Memory B cell (primary cell): ENCODE measurements around the gene HNRNPC.
A peak's percentile ranks its signal among the peaks of the same experiment; 100 is the strongest.
"Not testable (repeated sequence)": the region's sequence is repeated elsewhere in the genome, so short reads cannot be mapped to it uniquely, and the experiment has no call there.

Experiments used
- ATAC-seq: fragments of 150-1000 bp; cut with Tn5 transposase; 2 replicates; pipeline ENCODE4 v1.10.0; 2021; ENCODE audit warnings: low read depth, mild to moderate bottlenecking, moderate library complexity
- DNase-seq, 2 donors: peaks; one replicate each; pipeline ENCODE4 v3.0.0; 2022; ENCODE audit warnings: low spot score in 2 of 2
- H3K27ac Mint-ChIP-seq: one replicate; pipeline ENCODE4 v1.8.0; 2022; ENCODE audit warnings: mild to moderate bottlenecking, moderate library complexity, mixed read lengths
- H3K27me3 Mint-ChIP-seq: one replicate; pipeline ENCODE4 v1.8.0; 2022; ENCODE audit warnings: mixed read lengths
- H3K36me3 Mint-ChIP-seq: one replicate; pipeline ENCODE4 v1.8.0; 2022; ENCODE audit warnings: mild to moderate bottlenecking, mixed read lengths
- H3K4me1 Mint-ChIP-seq: one replicate; pipeline ENCODE4 v1.8.0; 2022; ENCODE audit warnings: mixed read lengths
- H3K4me3 Mint-ChIP-seq: one replicate; pipeline ENCODE4 v1.8.0; 2022; ENCODE audit warnings: mild to moderate bottlenecking, moderate library complexity, mixed read lengths
- H3K9me3 Mint-ChIP-seq: one replicate; pipeline ENCODE4 v1.8.0; 2022; ENCODE audit warnings: mixed read lengths

The HNRNPC gene

GRCh38 chr14:21298358-21298757 lies 29.1 kb upstream of the HNRNPC start:
- ATAC-seq = no peak
- no peak for DNase-seq
- peaks cover 14% of the 10 kb centered on the region for H3K4me1 Mint-ChIP-seq
- H3K36me3 Mint-ChIP-seq = peaks cover 2% of the 10 kb centered on the region
- H3K4me3 Mint-ChIP-seq = no peak overlapping the region
- peaks cover 2% of the 10 kb centered on the region for H3K27me3 Mint-ChIP-seq
- H3K9me3 Mint-ChIP-seq = no peaks in the 10 kb centered on the region
- no peak overlapping the region for H3K27ac Mint-ChIP-seq

- not testable (repeated sequence) for H3K36me3 Mint-ChIP-seq, H3K27me3 Mint-ChIP-seq, H3K4me1 Mint-ChIP-seq, ATAC-seq, H3K27ac Mint-ChIP-seq, H3K4me3 Mint-ChIP-seq, DNase-seq, H3K9me3 Mint-ChIP-seq
These were observed 24.8 kb upstream of the HNRNPC start for GRCh38 chr14:21294026-21294425.

DNA sequence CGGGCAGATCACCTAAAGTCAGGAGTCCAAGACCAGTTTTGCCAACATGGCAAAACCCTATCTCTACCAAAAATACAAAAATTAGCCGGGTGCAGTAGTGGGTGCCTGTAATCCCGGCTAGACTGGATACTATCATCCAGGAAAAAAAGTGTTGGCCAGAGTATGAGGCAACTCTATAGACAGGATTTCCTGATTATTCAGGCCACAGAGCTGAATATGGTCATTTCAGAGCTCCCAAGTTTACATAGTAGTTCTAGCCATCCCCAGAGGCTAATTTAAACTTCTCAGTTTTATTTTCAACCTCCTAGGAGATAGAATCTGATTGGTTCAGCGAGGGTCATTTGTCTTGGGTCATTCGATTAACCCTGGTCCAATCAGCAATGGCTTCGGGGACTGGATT lies 17.9 kb upstream of the HNRNPC start:
- Mint-ChIP-seq H3K36me3 (no peaks in the 10 kb centered on the region), H3K27ac (no peak overlapping the region), H3K27me3 (peaks cover 3% of the 10 kb centered on the region), H3K4me3 (no peak overlapping the region), H3K4me1 (peaks cover 11% of the 10 kb centered on the region), H3K9me3 (no peaks in the 10 kb centered on the region)
- ATAC-seq (no peak), DNase-seq (no peak)

GRCh38 chr14:21286516-21286915 lies 17.3 kb upstream of the HNRNPC start:
- not testable (repeated sequence) for DNase-seq, H3K9me3 Mint-ChIP-seq, H3K36me3 Mint-ChIP-seq, ATAC-seq, H3K27me3 Mint-ChIP-seq, H3K4me3 Mint-ChIP-seq, H3K27ac Mint-ChIP-seq
- H3K4me1 Mint-ChIP-seq = peaks cover 11% of the 10 kb centered on the region

GRCh38 chr14:21281917-21282316 lies 12.7 kb upstream of the HNRNPC start:
- H3K9me3 Mint-ChIP-seq, DNase-seq, H3K36me3 Mint-ChIP-seq, H3K4me3 Mint-ChIP-seq, ATAC-seq, H3K4me1 Mint-ChIP-seq, H3K27ac Mint-ChIP-seq, H3K27me3 Mint-ChIP-seq: not testable (repeated sequence)

DNA sequence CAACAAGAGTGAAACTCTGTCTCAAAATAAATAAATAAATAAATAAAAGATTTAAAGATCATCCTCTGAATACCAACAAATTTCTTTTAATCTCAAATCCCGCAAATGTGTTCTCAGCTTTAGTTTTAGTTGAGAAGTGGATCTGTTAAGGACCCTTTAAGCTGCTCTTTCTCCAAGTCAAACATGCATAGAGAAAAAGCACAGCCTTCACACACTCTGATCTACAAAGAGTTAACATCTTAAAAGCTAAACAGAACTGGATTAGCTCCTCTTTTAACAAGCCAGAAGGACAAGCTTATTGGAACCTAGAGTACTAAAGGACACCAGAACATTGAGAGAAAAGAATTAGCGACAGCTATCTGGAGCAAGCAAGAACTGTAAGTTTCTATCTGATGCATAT lies 10.5 kb upstream of the HNRNPC start, which contains the start of gene RPGRIP1:
TSS of gene RPGRIP1 (plus strand) at position 301 of the 400 bp plus-strand sequence. CDS start 7,894 bp downstream, outside the sequence.
- DNase-seq (no peak), ATAC-seq (no peak)
- no peak within 1 kb of the TSS for H3K27ac Mint-ChIP-seq
- H3K36me3 Mint-ChIP-seq = no peaks in the 10 kb centered on the region
- H3K4me1 Mint-ChIP-seq = no peaks in the 10 kb centered on the region
- H3K9me3 Mint-ChIP-seq = no peaks in the 10 kb centered on the region
- no peaks in the 10 kb centered on the region for H3K27me3 Mint-ChIP-seq
- no peak within 1 kb of the TSS for H3K4me3 Mint-ChIP-seq

DNA sequence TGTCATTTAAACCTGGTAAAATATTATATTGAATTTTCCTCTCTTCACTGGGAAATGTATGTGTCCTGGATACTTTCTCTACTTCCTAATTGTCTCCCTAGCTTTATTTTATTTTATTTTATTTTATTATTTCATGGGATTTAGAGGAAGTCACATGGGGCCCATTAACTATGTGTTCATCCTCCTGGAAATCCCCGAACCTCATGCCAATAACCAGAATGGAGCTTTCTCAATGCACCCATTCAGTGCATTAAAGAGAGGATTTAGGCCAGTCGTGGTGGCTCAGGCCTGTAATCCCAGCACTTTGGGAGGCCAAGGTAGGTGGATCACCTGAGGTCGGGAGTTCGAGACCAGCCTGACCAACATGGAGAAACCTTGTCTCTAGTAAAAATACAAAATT lies 9.4 kb upstream of the HNRNPC start:
- ATAC-seq (no peak), DNase-seq (no peak)
- Mint-ChIP-seq H3K36me3 (no peaks in the 10 kb centered on the region), H3K4me1 (no peaks in the 10 kb centered on the region), H3K4me3 (no peak overlapping the region), H3K27me3 (no peaks in the 10 kb centered on the region), H3K27ac (no peak overlapping the region), H3K9me3 (no peaks in the 10 kb centered on the region)

GRCh38 chr14:21275261-21275858 lies 6.1 kb upstream of the HNRNPC start:
- DNase-seq (no peak), ATAC-seq (no peak)
- no peaks in the 10 kb centered on the region for H3K36me3 Mint-ChIP-seq
- H3K4me1 Mint-ChIP-seq = no peaks in the 10 kb centered on the region
- no peaks in the 10 kb centered on the region for H3K27me3 Mint-ChIP-seq
- H3K4me3 Mint-ChIP-seq = no peak overlapping the region
- no peaks in the 10 kb centered on the region for H3K9me3 Mint-ChIP-seq
- no peak overlapping the region for H3K27ac Mint-ChIP-seq

DNA sequence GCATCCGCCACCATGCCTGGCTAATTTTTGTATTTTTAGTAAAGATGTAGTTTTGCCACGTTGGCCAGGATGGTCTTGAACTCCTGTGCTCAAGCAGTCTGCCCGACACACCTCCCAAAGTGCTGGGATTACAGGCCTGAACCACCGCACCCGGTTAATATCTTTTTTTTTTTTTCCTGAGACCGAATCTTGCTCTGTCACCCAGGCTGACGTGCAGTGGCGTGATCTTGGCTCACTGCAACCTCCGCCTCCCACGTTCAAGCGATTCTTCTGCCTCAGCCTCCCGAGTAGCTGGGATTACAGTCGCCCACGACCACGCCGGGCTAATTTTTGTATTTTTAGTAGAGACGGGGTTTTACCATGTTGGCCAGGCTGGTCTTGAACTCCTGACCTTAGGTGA lies 3.4 kb upstream of the HNRNPC start:
- H3K27me3 Mint-ChIP-seq, H3K36me3 Mint-ChIP-seq, DNase-seq, H3K9me3 Mint-ChIP-seq, H3K4me1 Mint-ChIP-seq, H3K4me3 Mint-ChIP-seq, H3K27ac Mint-ChIP-seq, ATAC-seq: not testable (repeated sequence)

DNA sequence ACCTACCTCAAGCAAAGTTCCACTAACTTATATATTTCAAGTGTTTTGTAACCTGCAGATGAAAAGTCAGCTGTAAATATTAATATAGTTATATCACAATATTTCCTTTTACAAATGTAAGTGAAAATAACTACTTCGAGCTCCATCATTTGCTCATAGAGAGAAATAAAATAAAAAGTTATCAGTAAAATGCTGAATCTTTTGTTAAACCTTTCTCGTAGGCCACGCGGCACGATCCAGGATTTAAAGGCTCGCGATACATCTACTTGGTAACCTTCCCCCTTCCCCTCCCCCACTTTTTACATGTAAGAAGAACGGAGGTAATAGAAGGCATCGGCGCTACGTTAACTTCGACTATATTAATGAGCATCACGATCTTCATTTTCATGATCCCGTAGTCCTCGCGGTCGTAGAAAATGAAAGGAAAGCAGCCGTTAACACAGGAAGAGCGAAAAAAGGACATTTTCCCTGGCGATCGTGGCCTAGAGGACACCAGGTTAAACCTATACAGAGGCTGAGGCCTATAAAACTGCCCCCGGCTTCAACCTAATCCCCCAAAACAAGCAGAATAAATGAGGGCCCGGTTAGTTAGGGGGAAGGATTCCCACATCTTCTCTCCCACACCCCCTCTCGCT lies 508 bp downstream of the HNRNPC start:
- Mint-ChIP-seq H3K9me3 (no peaks in the 10 kb centered on the region), H3K4me3 (peak overlapping the region; percentile 98), H3K4me1 (peaks cover 19% of the 10 kb centered on the region), H3K36me3 (peaks cover 14% of the 10 kb centered on the region), H3K27me3 (no peaks in the 10 kb centered on the region), H3K27ac (peak overlapping the region; percentile 97)
- DNase-seq (peak in 1 of 2 donors; percentile 42), ATAC-seq (no peak)

- Mint-ChIP-seq H3K27me3 (no peaks in the 10 kb centered on the region), H3K27ac (peak overlapping the region; percentile 97)
- DNase-seq = no peak
These were observed 1.2 kb downstream of the HNRNPC start for GRCh38 chr14:21267886-21268616.

DNA sequence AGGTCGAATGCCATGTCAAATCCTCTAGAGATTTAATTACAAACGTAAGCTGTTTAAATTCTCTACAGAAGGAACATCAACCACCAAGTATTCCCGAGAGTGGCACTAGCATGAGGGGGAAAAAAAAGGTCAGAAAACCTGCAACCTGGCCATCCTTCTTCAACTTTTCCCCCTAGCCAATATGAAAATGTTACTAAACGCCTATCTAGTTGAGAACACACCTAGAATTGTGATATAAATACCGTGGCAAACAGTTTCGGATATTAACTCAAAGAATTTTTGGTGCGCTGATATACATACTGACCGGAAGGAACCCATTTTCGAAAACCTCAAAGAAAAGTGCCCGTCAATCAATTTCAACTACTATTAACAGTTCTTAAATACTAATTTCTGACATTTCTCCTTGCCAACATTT lies 1.8 kb downstream of the HNRNPC start:
- Mint-ChIP-seq H3K27me3 (no peaks in the 10 kb centered on the region), H3K36me3 (peaks cover 21% of the 10 kb centered on the region), H3K4me3 (peak overlapping the region; percentile 98), H3K4me1 (peaks cover 29% of the 10 kb centered on the region), H3K9me3 (no peaks in the 10 kb centered on the region), H3K27ac (peak overlapping the region; percentile 97)
- DNase-seq = no peak
- no peak for ATAC-seq

More at GRCh38 chr14:21267886-21268616, 1.2 kb downstream of the HNRNPC start:
- H3K36me3 Mint-ChIP-seq = peaks cover 17% of the 10 kb centered on the region
- no peaks in the 10 kb centered on the region for H3K9me3 Mint-ChIP-seq
- H3K4me3 Mint-ChIP-seq = peak overlapping the region; percentile 98
- no peak for ATAC-seq
- peaks cover 25% of the 10 kb centered on the region for H3K4me1 Mint-ChIP-seq

- H3K9me3 Mint-ChIP-seq = no peaks in the 10 kb centered on the region
- peak overlapping the region; percentile 9 for H3K4me3 Mint-ChIP-seq
- H3K27me3 Mint-ChIP-seq = no peaks in the 10 kb centered on the region
- H3K36me3 Mint-ChIP-seq = peaks cover 28% of the 10 kb centered on the region
- ATAC-seq (peak; percentile 28), DNase-seq (no peak)
- H3K27ac Mint-ChIP-seq = peak overlapping the region; percentile 83
- peaks cover 40% of the 10 kb centered on the region for H3K4me1 Mint-ChIP-seq
These were observed 5.0 kb downstream of the HNRNPC start for GRCh38 chr14:21264025-21264801.
